Stomach smooth muscle (tissue), 2 donors: ENCODE data around the gene NEK10.

ENCODE experiments used
- H3K27ac ChIP-seq: one replicate; pipeline ENCODE4 v1.7.0; 2013; ENCODE audit warnings: mild to moderate bottlenecking, low read length, inconsistent platforms
- H3K27me3 ChIP-seq, 2 donors: one replicate each; pipeline ENCODE4 v1.7.0; 2013; ENCODE audit warnings: low read length in 2 of 2; ENCODE audit not compliant: insufficient read depth in 2 of 2, control insufficient read depth in 1 of 2
- H3K36me3 ChIP-seq, 2 donors: one replicate each; pipeline ENCODE4 v1.7.0; 2013; ENCODE audit warnings: low read length in 2 of 2; ENCODE audit not compliant: control insufficient read depth in 2 of 2, insufficient read depth in 2 of 2
- H3K4me1 ChIP-seq: one replicate; pipeline ENCODE4 v1.7.0; 2013; ENCODE audit warnings: low read length; ENCODE audit not compliant: control insufficient read depth, insufficient read depth
- H3K4me3 ChIP-seq, 2 donors: one replicate each; pipeline ENCODE4 v1.7.0; 2013; ENCODE audit warnings: low read length in 2 of 2
- H3K9ac ChIP-seq, 2 donors: one replicate each; pipeline ENCODE4 v1.7.0; 2013; ENCODE audit warnings: low read length in 2 of 2, mild to moderate bottlenecking in 1 of 2
- H3K9me3 ChIP-seq, 2 donors: one replicate each; pipeline ENCODE4 v1.7.0; 2013; ENCODE audit warnings: low read length in 2 of 2; ENCODE audit not compliant: control insufficient read depth in 2 of 2
- donor health status: healthy.
- donor health status: Pancreatic carcinoma.

The NEK10 gene

DNA sequence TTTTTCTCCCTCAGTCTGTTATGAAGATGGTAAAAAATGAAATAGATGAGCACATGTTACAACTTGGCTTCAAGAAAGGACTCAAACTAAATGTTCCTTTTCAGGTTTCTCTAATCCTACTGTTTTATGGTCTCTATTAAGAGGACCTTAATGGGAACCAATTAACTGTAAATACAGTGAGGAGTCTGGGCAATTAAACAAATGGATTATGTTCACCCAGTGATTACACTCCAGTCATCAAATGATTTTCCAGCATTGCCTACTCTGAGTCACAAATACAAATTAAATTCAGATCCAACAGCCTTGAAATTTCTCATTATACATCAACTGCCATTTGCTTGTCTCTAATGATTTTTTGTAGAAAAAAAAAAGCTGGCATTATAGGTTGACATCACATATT lies 129.2 kb downstream of the NEK10 start:
- H3K9ac ChIP-seq = no peak overlapping the region
- H3K9me3 ChIP-seq = peaks cover 0 to 6% of the 10 kb centered on the region in 2 donors
- no peaks in the 10 kb centered on the region for H3K27me3 ChIP-seq
- H3K36me3 ChIP-seq = no peaks in the 10 kb centered on the region
- H3K4me1 ChIP-seq = no peaks in the 10 kb centered on the region
- no peak overlapping the region for H3K4me3 ChIP-seq
- no peak overlapping the region for H3K27ac ChIP-seq

DNA sequence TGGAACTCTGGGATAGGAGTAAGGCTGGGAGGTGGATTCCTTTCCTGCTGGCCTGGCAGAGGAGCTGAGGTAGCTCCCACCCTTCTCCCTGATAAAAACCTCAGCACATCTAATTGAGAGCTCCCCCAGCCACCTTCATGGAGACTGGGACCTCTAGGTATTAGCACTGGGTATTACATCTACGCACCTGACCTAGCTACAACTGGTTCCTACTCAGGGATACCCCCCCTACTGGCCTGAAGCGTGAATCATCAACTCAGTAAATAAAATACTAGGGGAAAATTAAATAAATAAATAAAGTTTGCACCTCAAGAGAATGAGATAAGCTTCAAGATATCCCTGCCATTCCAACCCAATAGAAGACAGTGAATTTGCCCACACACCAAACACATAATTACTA lies 140.4 kb downstream of the NEK10 start:
- no peak overlapping the region for H3K27ac ChIP-seq
- H3K27me3 ChIP-seq = no peaks in the 10 kb centered on the region
- H3K4me1 ChIP-seq = no peaks in the 10 kb centered on the region
- H3K4me3 ChIP-seq = no peak overlapping the region
- H3K9me3 ChIP-seq = no peaks in the 10 kb centered on the region
- H3K36me3 ChIP-seq = no peaks in the 10 kb centered on the region
- H3K9ac ChIP-seq = no peak overlapping the region

- no peak overlapping the region for H3K4me3 ChIP-seq
- H3K9me3 ChIP-seq = peaks cover 0 to 2% of the 10 kb centered on the region in 2 donors
- no peaks in the 10 kb centered on the region for H3K36me3 ChIP-seq
- no peaks in the 10 kb centered on the region for H3K27me3 ChIP-seq
- no peaks in the 10 kb centered on the region for H3K4me1 ChIP-seq
- no peak overlapping the region for H3K27ac ChIP-seq
- H3K9ac ChIP-seq = no peak overlapping the region
Observed at GRCh38 chr3:27224197-27224596, 145.0 kb downstream of the NEK10 start.

DNA sequence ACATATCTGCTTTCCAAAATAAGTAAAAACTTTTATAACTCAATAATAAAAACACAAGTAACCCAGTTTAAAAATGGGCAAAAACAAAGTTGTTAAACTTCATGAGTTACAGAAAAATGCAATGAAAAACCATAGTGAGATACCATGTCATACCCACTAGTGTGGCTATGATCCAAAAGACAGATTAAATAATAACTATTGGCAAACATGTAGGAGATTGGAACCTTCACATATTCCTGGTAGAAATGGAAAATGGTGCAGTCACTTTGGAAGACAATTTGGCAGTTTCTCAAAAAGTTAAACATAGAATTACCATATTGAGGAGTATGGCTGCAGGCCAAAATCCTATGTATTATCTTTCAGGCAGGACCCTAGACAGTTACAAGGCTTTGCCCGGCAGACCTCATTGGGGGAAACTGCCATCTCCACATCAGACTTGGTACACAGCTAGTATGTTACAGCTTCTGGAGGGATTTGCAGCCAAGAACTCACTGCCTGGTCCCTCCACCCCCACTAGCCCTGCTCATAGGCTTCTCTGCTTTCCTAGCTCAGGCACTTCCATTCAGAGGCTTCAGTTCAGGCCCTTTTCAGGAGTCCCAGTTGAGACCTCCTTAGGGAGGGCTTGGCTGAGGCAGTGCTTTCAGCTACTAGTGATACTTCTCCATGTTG lies 147.8 kb downstream of the NEK10 start:
- Histone ChIP-seq H3K27me3 (no peaks in the 10 kb centered on the region), H3K27ac (no peak overlapping the region), H3K9me3 (peaks cover 0 to 2% of the 10 kb centered on the region in 2 donors)

DNA sequence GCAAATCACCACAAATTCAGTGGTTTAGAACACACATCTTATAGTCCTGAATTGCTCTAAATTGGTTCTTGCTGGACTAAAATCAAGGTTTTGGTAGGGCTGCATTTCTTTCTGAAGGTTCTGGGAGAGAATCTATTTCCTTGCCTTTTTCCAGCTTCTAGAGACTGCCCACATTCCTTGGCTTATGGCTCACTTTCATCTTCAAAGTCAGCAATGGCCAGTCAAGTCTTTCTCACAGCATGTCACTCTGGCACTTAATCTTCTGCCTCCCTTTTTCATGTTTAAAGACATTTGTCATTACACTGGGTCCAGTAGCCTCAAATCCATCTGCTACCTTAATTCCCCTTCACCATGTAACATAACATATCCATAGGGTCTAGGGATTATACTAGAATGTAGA lies 149.0 kb downstream of the NEK10 start:
- no peaks in the 10 kb centered on the region for H3K36me3 ChIP-seq
- no peaks in the 10 kb centered on the region for H3K27me3 ChIP-seq
- peaks cover 0 to 2% of the 10 kb centered on the region in 2 donors for H3K9me3 ChIP-seq
- H3K4me1 ChIP-seq = no peaks in the 10 kb centered on the region
- H3K27ac ChIP-seq = no peak overlapping the region
- H3K4me3 ChIP-seq = no peak overlapping the region
- H3K9ac ChIP-seq = no peak overlapping the region

More for the DNA sequence above, 147.8 kb downstream of the NEK10 start:
- Histone ChIP-seq H3K4me3 (no peak overlapping the region), H3K36me3 (no peaks in the 10 kb centered on the region), H3K4me1 (no peaks in the 10 kb centered on the region), H3K9ac (no peak overlapping the region)

- Histone ChIP-seq H3K4me3 (no peak overlapping the region), H3K9me3 (peaks cover 0 to 2% of the 10 kb centered on the region in 2 donors), H3K27ac (no peak overlapping the region), H3K36me3 (no peaks in the 10 kb centered on the region), H3K9ac (no peak overlapping the region), H3K4me1 (no peaks in the 10 kb centered on the region), H3K27me3 (no peaks in the 10 kb centered on the region)
Observed at GRCh38 chr3:27219127-27219845, 149.9 kb downstream of the NEK10 start.

DNA sequence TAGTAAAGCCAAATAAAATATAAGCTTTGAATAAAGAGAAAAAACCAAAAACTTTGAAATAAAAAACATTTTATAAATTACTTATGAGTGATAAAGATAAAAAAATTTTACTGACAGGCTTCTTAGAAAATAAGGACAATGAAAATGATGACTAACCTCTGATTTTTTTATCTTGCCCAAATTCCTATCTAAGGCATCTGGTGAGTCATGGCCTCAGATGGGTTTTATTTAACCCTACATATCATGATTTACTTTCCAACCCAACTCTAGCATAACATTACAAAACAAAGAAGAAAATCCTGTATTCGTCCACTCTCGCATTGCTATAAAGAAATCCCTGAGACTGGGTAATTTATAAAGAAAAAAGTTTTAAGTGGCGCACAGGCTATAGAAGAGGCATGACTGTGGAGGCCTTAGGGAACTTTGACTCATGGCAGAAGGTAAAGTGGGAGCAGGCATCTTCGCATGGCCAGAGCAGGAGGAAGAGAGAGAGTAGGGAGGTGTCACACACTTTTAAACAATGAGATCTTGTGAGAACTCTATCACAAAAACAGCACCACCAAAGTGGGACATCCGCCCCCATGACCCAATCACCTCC lies 152.1 kb downstream of the NEK10 start:
- H3K4me1 ChIP-seq = no peaks in the 10 kb centered on the region
- H3K36me3 ChIP-seq = no peaks in the 10 kb centered on the region
- no peaks in the 10 kb centered on the region for H3K27me3 ChIP-seq
- H3K9me3 ChIP-seq = peaks cover 0 to 2% of the 10 kb centered on the region in 2 donors
- H3K27ac ChIP-seq = no peak overlapping the region
- H3K9ac ChIP-seq = no peak overlapping the region
- H3K4me3 ChIP-seq = no peak overlapping the region

- Histone ChIP-seq H3K27me3 (no peaks in the 10 kb centered on the region), H3K4me1 (no peaks in the 10 kb centered on the region), H3K27ac (no peak overlapping the region), H3K4me3 (no peak overlapping the region), H3K9ac (no peak overlapping the region), H3K36me3 (no peaks in the 10 kb centered on the region), H3K9me3 (peaks cover 0 to 2% of the 10 kb centered on the region in 2 donors)
Observed at GRCh38 chr3:27216295-27216855, 152.8 kb downstream of the NEK10 start.

- H3K27ac ChIP-seq = no peak overlapping the region
- H3K36me3 ChIP-seq = no peaks in the 10 kb centered on the region
- no peaks in the 10 kb centered on the region for H3K27me3 ChIP-seq
- H3K4me3 ChIP-seq = no peak overlapping the region
- H3K9ac ChIP-seq = no peak overlapping the region
- H3K9me3 ChIP-seq = peaks cover 0 to 2% of the 10 kb centered on the region in 2 donors
- H3K4me1 ChIP-seq = no peaks in the 10 kb centered on the region
Observed at GRCh38 chr3:27213450-27213849, 155.7 kb downstream of the NEK10 start.

GRCh38 chr3:27209617-27210264 lies 159.4 kb downstream of the NEK10 start:
- Histone ChIP-seq H3K36me3 (no peaks in the 10 kb centered on the region), H3K9me3 (peaks cover 0 to 2% of the 10 kb centered on the region in 2 donors), H3K27me3 (no peaks in the 10 kb centered on the region), H3K4me1 (no peaks in the 10 kb centered on the region), H3K9ac (no peak overlapping the region), H3K27ac (no peak overlapping the region), H3K4me3 (no peak overlapping the region)
